ENCODE measurements around the gene C6orf132. TPM values are rescaled to one million over a fixed set of nuclear protein-coding genes. Genes with fewer than 3 reads are reported as not detected.
A peak's percentile ranks its signal among the peaks of the same experiment; 100 is the strongest.

C6orf132 gene
- total RNA-seq, 1 experiment from 2014 or later: 31.9 TPM

GRCh38 chr6:42125231-42125630 lies 17.2 kb downstream of the C6orf132 start:
- Mint-ChIP-seq H3K4me3 (ENCODE audit: unreplicated experiment) (no peak overlapping the region), H3K4me1 (ENCODE audit: insufficient read depth, unreplicated experiment) (peaks cover 24% of the 10 kb centered on the region), H3K36me3 (ENCODE audit: insufficient read depth, unreplicated experiment) (peaks cover 39% of the 10 kb centered on the region), H3K27ac (ENCODE audit: low read depth, unreplicated experiment) (no peak overlapping the region), H3K9me3 (ENCODE audit: unreplicated experiment) (no peaks in the 10 kb centered on the region), H3K27me3 (ENCODE audit: insufficient read depth, unreplicated experiment) (no peaks in the 10 kb centered on the region)
- ChIA-PET POLR2A (no interaction called here), CTCF (interaction anchor here (0.6 to 1.9 kb wide), 4 partner anchors 9 to 412 kb away, joined by 3 to 6 read pairs (median 4); no protein-coding TSS in a partner anchor)
- no peak for TF ChIP-seq CTCF (IDR thresholded peaks at IDR 0.05; ENCODE audit: unreplicated experiment)
- intact Hi-C loops (cut with micrococcal nuclease): no loop called here
- no peak for DNase-seq (ENCODE audit: unreplicated experiment)
- BruUV-seq (replicated peaks): no TSS peak

DNA sequence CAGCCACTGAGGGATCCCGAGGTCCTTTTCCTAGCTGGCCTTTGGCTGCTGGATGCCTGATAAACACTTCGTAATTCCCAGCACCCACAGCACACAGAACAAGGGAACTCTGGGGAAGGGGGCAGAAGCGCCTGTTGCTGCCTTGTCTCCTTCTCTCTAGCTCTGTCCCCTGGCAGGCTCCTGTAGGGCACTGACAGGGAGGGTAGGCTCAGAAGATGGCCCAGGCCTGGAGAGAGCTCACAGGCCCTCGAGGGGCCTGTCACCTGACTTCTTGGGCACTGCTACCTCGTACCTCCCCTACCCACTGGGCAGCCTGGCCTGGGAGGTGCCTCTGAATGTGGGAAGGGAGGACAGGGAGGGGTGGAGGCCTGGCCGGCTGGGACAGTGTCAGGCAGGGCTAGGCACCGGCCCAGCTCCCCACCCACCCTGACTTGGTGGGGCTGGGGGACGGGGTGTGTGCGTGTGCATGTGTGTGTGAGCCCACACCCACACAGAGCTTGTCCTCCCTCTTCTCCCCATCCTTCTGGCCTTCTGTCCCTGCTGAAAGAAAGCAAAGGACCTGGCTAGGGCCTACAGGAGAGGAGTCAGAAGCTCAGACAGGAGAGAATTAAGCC lies 18.1 kb downstream of the C6orf132 start:
- ChIA-PET POLR2A (interaction anchor here (0.5 to 2.8 kb wide), 5 partner anchors 10 to 39 kb away, joined by 3 to 15 read pairs (median 4); partner anchors contain the start of gene C6orf132), CTCF (interaction anchor here (0.5 to 1.9 kb wide), 9 partner anchors 13 to 737 kb away, joined by 3 to 6 read pairs (median 3); no protein-coding TSS in a partner anchor)
- Mint-ChIP-seq H3K4me3 (ENCODE audit: unreplicated experiment) (no peak overlapping the region), H3K27ac (ENCODE audit: low read depth, unreplicated experiment) (no peak overlapping the region), H3K27me3 (ENCODE audit: insufficient read depth, unreplicated experiment) (no peaks in the 10 kb centered on the region), H3K36me3 (ENCODE audit: insufficient read depth, unreplicated experiment) (peaks cover 39% of the 10 kb centered on the region), H3K4me1 (ENCODE audit: insufficient read depth, unreplicated experiment) (peaks cover 24% of the 10 kb centered on the region), H3K9me3 (ENCODE audit: unreplicated experiment) (no peaks in the 10 kb centered on the region)
- DNase-seq (ENCODE audit: unreplicated experiment): no peak
- no peak for TF ChIP-seq CTCF (IDR thresholded peaks at IDR 0.05; ENCODE audit: unreplicated experiment)
- intact Hi-C loops (cut with micrococcal nuclease): no loop called here
- BruUV-seq (replicated peaks): no TSS peak

DNA sequence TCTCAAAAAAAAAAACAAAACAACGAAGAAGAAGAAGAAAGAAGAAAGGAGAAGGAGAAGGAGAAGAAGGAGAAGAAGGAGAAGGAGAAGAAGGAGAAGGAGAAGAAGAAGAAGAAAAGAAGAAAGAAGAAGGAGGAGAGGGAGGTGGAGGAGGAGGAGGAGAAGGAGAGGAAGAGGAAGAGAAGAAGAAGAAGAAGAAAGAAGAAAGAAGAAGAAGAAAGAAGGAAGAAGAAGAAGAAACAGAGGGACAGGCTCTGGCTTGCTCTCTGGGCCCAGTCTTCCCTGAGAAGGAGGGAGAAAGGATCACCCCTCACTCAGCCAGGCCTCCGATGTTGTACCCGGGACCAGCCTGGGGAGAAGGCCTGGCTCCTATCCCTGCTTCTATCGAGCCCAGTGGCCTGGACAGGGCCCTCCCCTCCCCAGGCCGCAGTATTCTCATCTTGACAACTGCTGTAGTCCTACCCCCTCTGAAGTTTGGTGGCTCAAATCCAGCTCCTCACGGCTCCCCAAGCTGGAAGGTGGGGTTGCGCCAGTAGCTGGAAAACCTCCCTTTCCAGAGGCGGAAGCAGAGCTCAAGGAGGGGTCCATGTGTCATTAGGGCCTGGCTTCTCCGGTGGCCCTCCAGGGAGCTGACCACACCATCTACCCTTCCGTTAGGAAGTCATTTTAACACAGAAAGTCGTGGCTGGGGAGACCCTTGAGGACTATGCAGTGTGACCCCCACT lies 18.9 kb downstream of the C6orf132 start:
- Mint-ChIP-seq H3K27ac (ENCODE audit: low read depth, unreplicated experiment) (peak overlapping the region; percentile 89), H3K9me3 (ENCODE audit: unreplicated experiment) (no peaks in the 10 kb centered on the region), H3K36me3 (ENCODE audit: insufficient read depth, unreplicated experiment) (peaks cover 32% of the 10 kb centered on the region), H3K4me3 (ENCODE audit: unreplicated experiment) (no peak overlapping the region), H3K4me1 (ENCODE audit: insufficient read depth, unreplicated experiment) (peaks cover 26% of the 10 kb centered on the region), H3K27me3 (ENCODE audit: insufficient read depth, unreplicated experiment) (no peaks in the 10 kb centered on the region)
- DNase-seq (ENCODE audit: unreplicated experiment): no peak
- ChIA-PET CTCF (interaction anchor here (0.6 to 1.9 kb wide), 6 partner anchors 7 to 736 kb away, joined by 3 to 6 read pairs (median 3); no protein-coding TSS in a partner anchor), POLR2A (interaction anchor here (0.8 to 2.8 kb wide), 7 partner anchors 9 to 26 kb away, joined by 3 to 15 read pairs (median 5); partner anchors contain the start of gene C6orf132)
- intact Hi-C loops (cut with micrococcal nuclease): no loop called here
- no peak for TF ChIP-seq CTCF (IDR thresholded peaks at IDR 0.05; ENCODE audit: unreplicated experiment)
- BruUV-seq (replicated peaks): no TSS peak

Measured in MCF 10A (cell line).